GM18526 (cell line): ENCODE measurements around the gene DCAF15.

Experiments
- POLR2A ChIP-seq: IDR thresholded peaks from 3 replicates; pipeline ENCODE4 v1.6.1; 2011; ENCODE audit not compliant: insufficient read length; ENCODE audit errors: extremely low read depth

DCAF15 gene

GRCh38 chr19:14004619-14005348, 52.5 kb downstream of the DCAF15 start:
- TF ChIP-seq POLR2A, result no peak

GRCh38 chr19:14005349-14006084, 53.2 kb downstream of the DCAF15 start:
- peak; percentile 66 for TF ChIP-seq POLR2A

DNA sequence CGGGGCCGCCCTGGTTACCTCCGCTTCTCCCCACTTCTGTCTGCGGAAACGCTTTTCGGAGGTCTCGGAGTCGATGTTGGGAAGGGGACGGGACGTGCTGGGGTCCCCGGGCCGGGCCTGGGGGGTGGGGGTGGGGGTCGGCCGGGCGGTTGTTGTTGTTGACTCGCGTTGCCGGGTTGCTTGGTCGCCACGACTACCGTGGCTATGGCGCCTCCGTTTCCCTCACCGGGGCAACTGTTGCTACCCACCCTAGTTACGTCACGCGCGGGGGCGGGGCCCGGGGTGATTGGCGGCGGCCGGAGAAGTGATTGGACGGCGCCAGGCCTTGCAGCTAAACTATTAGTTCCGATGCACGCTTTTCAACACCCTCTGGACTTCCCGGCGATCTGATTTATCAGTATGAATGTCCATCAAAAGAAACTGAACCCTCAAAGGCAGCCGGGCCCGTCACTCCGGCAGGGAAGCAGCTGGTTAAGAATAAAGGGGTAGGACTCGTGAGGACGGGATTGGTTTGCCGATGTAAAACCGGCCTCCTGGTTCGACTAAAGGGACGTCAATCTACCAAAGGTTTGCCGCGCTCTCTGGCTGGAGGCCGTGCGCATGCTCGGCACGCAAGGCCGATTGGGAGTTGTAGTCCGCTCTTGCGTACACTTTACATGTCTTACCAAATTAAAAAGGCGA, 53.9 kb downstream of the DCAF15 start, which contains the start of gene RFX1:
TSS of gene RFX1 (minus strand) at position 236 of the 681 bp plus-strand sequence. CDS start 12,477 bp downstream, outside the sequence.
- no peak for TF ChIP-seq POLR2A

GRCh38 chr19:14006766-14007562, 54.7 kb downstream of the DCAF15 start:
- peak; percentile 50 for TF ChIP-seq POLR2A
